ENCODE data around the gene ZNF783. TPM values are rescaled to one million over a fixed set of nuclear protein-coding genes. Genes with fewer than 3 reads are reported as not detected.

The ZNF783 gene
- total RNA-seq, 1 donor from 2014 or later: 4.5 TPM

DNA sequence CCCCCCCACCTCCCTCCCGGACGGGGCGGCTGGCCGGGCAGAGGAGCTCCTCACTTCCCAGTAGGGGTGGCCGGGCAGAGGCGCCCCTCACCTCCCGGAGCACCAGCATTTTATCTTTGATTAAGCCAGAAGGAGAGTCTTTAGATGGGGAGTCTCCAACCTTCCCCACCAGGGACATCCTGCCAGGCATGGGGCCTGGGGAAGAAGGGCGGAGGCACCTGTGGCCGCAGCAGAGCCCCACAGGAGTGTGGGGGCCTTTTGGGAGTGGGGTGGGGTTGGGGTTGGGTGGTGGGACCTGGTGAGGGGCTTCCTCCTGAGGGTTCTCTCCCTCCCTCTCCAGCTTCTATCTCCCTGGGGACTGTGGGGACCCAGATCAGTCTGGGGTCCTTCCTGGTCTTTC is 18.2 kb downstream of the ZNF783 start:
- Histone ChIP-seq H3K9me3 (replicated peaks) (no peaks in the 10 kb centered on the region), H3K27me3 (ENCODE audit: low read depth) (no peaks in the 10 kb centered on the region), H3K4me3 (no peak overlapping the region), H3K36me3 (peaks cover 53% of the 10 kb centered on the region), H3K4me1 (peaks cover 8% of the 10 kb centered on the region), H3K27ac (replicated peaks) (no peak overlapping the region)
- TF ChIP-seq, protein P1, sequence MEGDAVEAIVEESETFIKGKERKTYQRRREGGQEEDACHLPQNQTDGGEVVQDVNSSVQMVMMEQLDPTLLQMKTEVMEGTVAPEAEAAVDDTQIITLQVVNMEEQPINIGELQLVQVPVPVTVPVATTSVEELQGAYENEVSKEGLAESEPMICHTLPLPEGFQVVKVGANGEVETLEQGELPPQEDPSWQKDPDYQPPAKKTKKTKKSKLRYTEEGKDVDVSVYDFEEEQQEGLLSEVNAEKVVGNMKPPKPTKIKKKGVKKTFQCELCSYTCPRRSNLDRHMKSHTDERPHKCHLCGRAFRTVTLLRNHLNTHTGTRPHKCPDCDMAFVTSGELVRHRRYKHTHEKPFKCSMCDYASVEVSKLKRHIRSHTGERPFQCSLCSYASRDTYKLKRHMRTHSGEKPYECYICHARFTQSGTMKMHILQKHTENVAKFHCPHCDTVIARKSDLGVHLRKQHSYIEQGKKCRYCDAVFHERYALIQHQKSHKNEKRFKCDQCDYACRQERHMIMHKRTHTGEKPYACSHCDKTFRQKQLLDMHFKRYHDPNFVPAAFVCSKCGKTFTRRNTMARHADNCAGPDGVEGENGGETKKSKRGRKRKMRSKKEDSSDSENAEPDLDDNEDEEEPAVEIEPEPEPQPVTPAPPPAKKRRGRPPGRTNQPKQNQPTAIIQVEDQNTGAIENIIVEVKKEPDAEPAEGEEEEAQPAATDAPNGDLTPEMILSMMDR (IDR thresholded peaks at IDR 0.05; ENCODE audit: borderline replicate concordance): no peak
- intact Hi-C loops (cut with micrococcal nuclease): no loop called here
- no peak for DNase-seq

DNA sequence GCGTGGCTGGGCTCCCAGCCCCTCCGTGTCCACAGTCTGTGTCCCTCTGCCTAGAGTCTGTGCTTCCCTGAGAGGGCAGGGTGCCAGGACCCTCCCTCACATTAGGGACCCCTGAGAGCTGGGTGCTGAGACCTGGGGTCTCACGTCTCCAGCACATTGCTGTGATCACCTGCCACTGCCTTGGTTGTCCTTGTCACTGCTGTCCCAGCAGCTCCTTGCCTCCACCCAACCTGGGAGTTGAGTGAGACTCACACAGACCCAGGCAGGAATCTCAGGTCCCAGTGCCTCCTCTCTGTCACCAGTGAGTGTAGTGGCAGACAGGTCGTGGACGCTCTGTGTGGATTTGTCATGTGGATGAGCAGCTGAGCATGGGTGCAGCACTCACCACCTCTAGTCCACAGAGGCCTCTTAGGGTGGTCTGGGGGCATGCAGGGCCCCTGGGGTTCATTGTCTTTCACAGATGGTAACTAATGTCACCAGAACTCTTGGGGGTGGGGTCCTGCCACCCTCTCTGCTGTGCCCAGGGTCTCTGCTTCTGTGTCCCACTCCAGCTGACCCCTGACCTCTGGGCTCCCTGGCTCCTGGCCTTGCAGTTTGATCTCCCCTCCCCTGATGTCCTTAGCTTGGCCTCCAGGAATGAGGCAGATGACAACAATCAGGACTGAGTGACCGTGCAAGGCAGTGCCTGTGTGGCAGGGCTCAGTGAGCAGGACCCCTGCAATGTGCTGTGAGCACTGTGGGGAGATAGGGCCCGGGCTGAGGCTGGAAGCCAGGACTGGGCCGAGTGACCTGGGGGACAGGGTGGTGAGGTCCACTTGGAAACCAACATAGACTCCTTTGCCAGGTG is 18.9 kb downstream of the ZNF783 start:
- TF ChIP-seq, protein P1 (IDR thresholded peaks at IDR 0.05; ENCODE audit: borderline replicate concordance): no peak
- Histone ChIP-seq H3K4me3 (no peak overlapping the region), H3K9me3 (replicated peaks) (no peaks in the 10 kb centered on the region), H3K27ac (replicated peaks) (no peak overlapping the region), H3K36me3 (peaks cover 45% of the 10 kb centered on the region), H3K27me3 (ENCODE audit: low read depth) (no peaks in the 10 kb centered on the region), H3K4me1 (peaks cover 15% of the 10 kb centered on the region)
- DNase-seq: no peak
- intact Hi-C loops (cut with micrococcal nuclease): no loop called here

DNA sequence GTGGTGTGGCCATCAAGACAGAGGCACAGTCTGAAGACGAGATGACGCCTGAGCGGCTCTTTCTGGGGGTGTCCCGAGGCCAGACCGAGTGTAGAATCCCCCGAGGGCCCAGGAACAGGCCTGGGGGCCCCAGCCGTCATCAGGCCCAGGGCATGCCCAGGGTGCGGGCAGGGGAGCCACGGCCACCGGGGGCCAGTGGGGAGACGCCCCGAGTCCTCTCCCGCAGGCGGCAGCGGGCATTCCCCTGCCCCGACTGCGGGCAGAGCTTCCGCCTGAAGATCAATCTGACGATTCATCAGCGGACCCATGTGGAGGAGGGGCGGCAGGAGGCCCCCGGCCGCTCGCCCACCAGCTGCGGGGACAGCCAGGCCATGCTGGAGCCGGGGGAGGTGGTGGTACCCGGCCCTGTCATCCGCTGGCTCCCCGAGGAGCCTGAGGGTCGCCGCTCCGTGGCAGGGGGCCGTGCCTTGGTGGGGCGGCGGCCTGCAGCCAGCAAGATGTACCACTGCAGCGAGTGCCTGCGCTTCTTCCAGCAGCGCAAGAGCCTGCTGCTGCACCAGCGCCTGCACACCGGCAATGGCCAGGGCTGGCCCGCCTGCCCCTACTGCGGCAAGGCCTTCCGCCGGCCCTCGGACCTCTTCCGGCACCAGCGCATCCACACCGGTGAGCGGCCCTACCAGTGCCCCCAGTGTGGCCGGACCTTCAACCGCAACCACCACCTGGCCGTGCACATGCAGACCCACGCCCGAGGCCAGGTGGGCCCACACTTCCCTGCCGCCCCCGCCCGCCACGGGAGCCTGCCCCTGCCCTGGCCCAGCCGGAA is 19.7 kb downstream of the ZNF783 start:
- Histone ChIP-seq H3K27me3 (ENCODE audit: low read depth) (no peaks in the 10 kb centered on the region), H3K9me3 (replicated peaks) (no peaks in the 10 kb centered on the region), H3K27ac (replicated peaks) (no peak overlapping the region), H3K4me1 (peaks cover 19% of the 10 kb centered on the region), H3K36me3 (peaks cover 38% of the 10 kb centered on the region), H3K4me3 (no peak overlapping the region)
- intact Hi-C loops (cut with micrococcal nuclease): no loop called here
- DNase-seq: no peak
- TF ChIP-seq, protein P1 (IDR thresholded peaks at IDR 0.05; ENCODE audit: borderline replicate concordance): no peak

DNA sequence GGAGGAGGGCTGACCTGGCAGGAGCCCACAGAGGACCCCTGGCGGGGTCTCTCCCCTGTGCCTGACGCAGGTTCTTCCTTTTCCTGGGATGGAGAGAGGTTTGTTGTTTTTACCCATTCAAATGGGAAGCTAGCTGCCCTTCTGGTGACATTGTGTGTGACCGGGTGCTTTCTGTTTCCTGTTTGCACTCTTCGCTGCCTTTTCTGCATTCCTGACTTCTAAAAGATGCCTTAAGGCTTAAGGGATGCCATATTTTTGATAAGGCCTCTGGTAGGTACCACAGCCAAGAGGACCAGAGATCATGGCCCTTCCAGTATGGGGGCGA is 20.3 kb downstream of the ZNF783 start:
- no peak overlapping the region for H3K4me3 ChIP-seq
- peaks cover 38% of the 10 kb centered on the region for H3K36me3 ChIP-seq
- DNase-seq: no peak
- TF ChIP-seq, protein P1 (IDR thresholded peaks at IDR 0.05; ENCODE audit: borderline replicate concordance): no peak
- no peak overlapping the region for H3K27ac ChIP-seq (replicated peaks)
- intact Hi-C loops (cut with micrococcal nuclease): no loop called here
- H3K4me1 ChIP-seq: peaks cover 19% of the 10 kb centered on the region
- H3K27me3 ChIP-seq (ENCODE audit: low read depth): no peaks in the 10 kb centered on the region
- no peaks in the 10 kb centered on the region for H3K9me3 ChIP-seq (replicated peaks)

DNA sequence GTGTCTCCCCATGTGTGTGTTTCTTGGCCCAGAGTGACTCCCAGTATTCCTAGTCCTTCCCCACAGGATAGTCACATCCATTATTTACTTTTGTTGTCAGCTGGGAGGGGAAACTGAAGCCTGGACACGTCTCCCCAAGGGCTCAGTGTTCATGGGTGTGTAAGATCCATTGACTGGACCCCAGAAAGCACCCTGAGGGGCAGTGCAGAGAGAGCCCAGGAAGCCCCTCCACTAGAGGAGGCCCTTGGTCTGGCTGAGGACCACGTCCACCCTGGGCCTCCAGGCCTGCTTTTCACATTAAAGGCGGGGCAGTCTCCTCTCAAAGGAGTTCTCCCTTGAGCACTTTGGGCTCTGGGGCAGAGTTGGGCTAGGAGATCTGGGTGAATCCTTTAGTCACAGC is 21.3 kb downstream of the ZNF783 start:
- intact Hi-C loops (cut with micrococcal nuclease): no loop called here
- no peak overlapping the region for H3K27ac ChIP-seq (replicated peaks)
- H3K4me3 ChIP-seq: no peak overlapping the region
- TF ChIP-seq, protein P1 (IDR thresholded peaks at IDR 0.05; ENCODE audit: borderline replicate concordance): no peak
- DNase-seq: no peak
- H3K9me3 ChIP-seq (replicated peaks): no peaks in the 10 kb centered on the region
- H3K4me1 ChIP-seq: peaks cover 19% of the 10 kb centered on the region
- peaks cover 34% of the 10 kb centered on the region for H3K36me3 ChIP-seq
- H3K27me3 ChIP-seq (ENCODE audit: low read depth): no peaks in the 10 kb centered on the region

Measured in left ventricle myocardium inferior (tissue), 1 donor.